SK-N-SH treated with all-trans-retinoic acid at 6 μM for 48 hours (cell line): ENCODE results near the gene ZMYND8.

Experiments
- CREB5 ChIP-seq: fragments of 250-450 bp; sonication (Bioruptor Pico); IDR thresholded peaks from 2 replicates; pipeline ENCODE4 v1.5.1; 2020; ENCODE audit warnings: low read depth, mild to moderate bottlenecking, moderate library complexity
- CSDC2 ChIP-seq: fragments of 250-450 bp; sonication (Bioruptor Pico); IDR thresholded peaks from 2 replicates; pipeline ENCODE4 v1.5.0; 2020; ENCODE audit warnings: mild to moderate bottlenecking, moderate library complexity
- CSRNP3 ChIP-seq: fragments of 250-450 bp; sonication (Bioruptor Pico); IDR thresholded peaks from 2 replicates; pipeline ENCODE4 v1.5.1; 2021; ENCODE audit warnings: mild to moderate bottlenecking, moderate library complexity
- ESRRG ChIP-seq: fragments of 250-450 bp; sonication (Bioruptor Pico); IDR thresholded peaks from 2 replicates; pipeline ENCODE4 v1.6.1; 2021; ENCODE audit warnings: mild to moderate bottlenecking
- GLIS3 ChIP-seq: fragments of 250-450 bp; sonication (Bioruptor Pico); IDR thresholded peaks from 2 replicates; pipeline ENCODE4 v1.5.0; 2020; ENCODE audit warnings: mild to moderate bottlenecking, moderate library complexity
- PATZ1 ChIP-seq: fragments of 250-450 bp; sonication (Bioruptor Pico); IDR thresholded peaks from 2 replicates; pipeline ENCODE4 v1.8.0; 2020; ENCODE audit warnings: mild to moderate bottlenecking, moderate library complexity, borderline replicate concordance
- PPARA ChIP-seq: fragments of 250-450 bp; sonication (Bioruptor Pico); IDR thresholded peaks from 2 replicates; pipeline ENCODE4 v1.5.0; 2020; ENCODE audit warnings: mild to moderate bottlenecking, borderline replicate concordance
- RARB ChIP-seq: fragments of 250-450 bp; sonication (Bioruptor Pico); IDR thresholded peaks from 2 replicates; pipeline ENCODE4 v1.8.0; 2021; ENCODE audit warnings: mild to moderate bottlenecking, moderate library complexity
- TSHZ2 ChIP-seq: fragments of 250-450 bp; sonication (Bioruptor Pico); IDR thresholded peaks from 2 replicates; pipeline ENCODE4 v1.5.0; 2020; ENCODE audit warnings: mild to moderate bottlenecking, moderate library complexity
- ZC3H10 ChIP-seq: fragments of 250-450 bp; sonication (Bioruptor Pico); IDR thresholded peaks from 2 replicates; pipeline ENCODE4 v1.5.1; 2021; ENCODE audit warnings: mild to moderate bottlenecking, moderate library complexity
- ZFP30 ChIP-seq: fragments of 450-650 bp; formaldehyde crosslinking; IDR thresholded peaks from 2 replicates; pipeline ENCODE4 v1.5.0; 2022; ENCODE audit warnings: mild to moderate bottlenecking, moderate library complexity
- ZNF565 ChIP-seq: fragments of 450-650 bp; formaldehyde crosslinking; conservative IDR thresholded peaks from 2 replicates; pipeline ENCODE4 v1.5.0; 2020; ENCODE audit warnings: low read depth, mild to moderate bottlenecking, moderate library complexity
- ZNF8 ChIP-seq: fragments of 450-650 bp; formaldehyde crosslinking; IDR thresholded peaks from 2 replicates; pipeline ENCODE4 v1.5.0; 2020; ENCODE audit warnings: mild to moderate bottlenecking, moderate library complexity

- TF ChIP-seq ZNF8: no peak
- no peak for TF ChIP-seq RARB (CRISPR knock-in tag)
- TF ChIP-seq ZC3H10: no peak
- no peak for TF ChIP-seq PATZ1 (CRISPR knock-in tag)
- no peak for TF ChIP-seq GLIS3
- TF ChIP-seq CSRNP3: no peak
- TF ChIP-seq ZNF565 (CRISPR knock-in tag): no peak
- TF ChIP-seq CSDC2 (CRISPR knock-in tag): no peak
- no peak for TF ChIP-seq CREB5 (CRISPR knock-in tag)
- no peak for TF ChIP-seq TSHZ2
- TF ChIP-seq ESRRG (CRISPR knock-in tag): no peak
- TF ChIP-seq PPARA (CRISPR knock-in tag): no peak
- no peak for TF ChIP-seq ZFP30 (CRISPR knock-in tag)
Measured at GRCh38 chr20:47300071-47300470, 56.4 kb downstream of the ZMYND8 start.
